NCI-H345 (cell line): ENCODE measurements around the gene KCND3.
A peak's percentile ranks its signal among the peaks of the same experiment; 100 is the strongest.

Experiments used
- DNase-seq: peaks from one replicate; lab custom pipeline; 2025; lab: John Stamatoyannopoulos, UW

The KCND3 gene

GRCh38 chr1:111920221-111921024 is 69.0 kb downstream of the KCND3 start:
- peak; percentile 75 for DNase-seq

- DNase-seq = no peak
Observed at GRCh38 chr1:111911776-111912515, 77.5 kb downstream of the KCND3 start.

GRCh38 chr1:111911061-111911460 is 78.4 kb downstream of the KCND3 start:
- DNase-seq = no peak

- DNase-seq = peak; percentile 7
Observed at GRCh38 chr1:111909030-111909429, 80.4 kb downstream of the KCND3 start.

- no peak for DNase-seq
Observed at GRCh38 chr1:111908011-111908621, 81.4 kb downstream of the KCND3 start.

GRCh38 chr1:111907321-111907720 is 82.1 kb downstream of the KCND3 start:
- DNase-seq = no peak

GRCh38 chr1:111906816-111907215 is 82.7 kb downstream of the KCND3 start:
- no peak for DNase-seq

- DNase-seq = no peak
Observed at GRCh38 chr1:111906111-111906510, 83.4 kb downstream of the KCND3 start.

- peak; percentile 89 for DNase-seq
Observed at GRCh38 chr1:111904478-111905218, 84.8 kb downstream of the KCND3 start.

- no peak for DNase-seq
Observed at GRCh38 chr1:111903871-111904449, 85.5 kb downstream of the KCND3 start.

- no peak for DNase-seq
Observed at GRCh38 chr1:111903148-111903870, 86.2 kb downstream of the KCND3 start.

- no peak for DNase-seq
Observed at GRCh38 chr1:111895469-111895868, 94.0 kb downstream of the KCND3 start.

GRCh38 chr1:111895017-111895416 is 94.5 kb downstream of the KCND3 start:
- DNase-seq = no peak

GRCh38 chr1:111894497-111894896 is 95.0 kb downstream of the KCND3 start:
- DNase-seq = no peak

GRCh38 chr1:111891566-111891965 is 97.9 kb downstream of the KCND3 start:
- DNase-seq = no peak

- DNase-seq = no peak
Observed at GRCh38 chr1:111888740-111889376, 100.6 kb downstream of the KCND3 start.

GRCh38 chr1:111887875-111888274 is 101.6 kb downstream of the KCND3 start:
- DNase-seq = no peak

- no peak for DNase-seq
Observed at GRCh38 chr1:111887385-111887784, 102.1 kb downstream of the KCND3 start.

GRCh38 chr1:111886741-111887140 is 102.7 kb downstream of the KCND3 start:
- DNase-seq = no peak

GRCh38 chr1:111884772-111885443 is 104.6 kb downstream of the KCND3 start:
- DNase-seq = peak; percentile 5
